HCT116 (cell line): ENCODE results near the gene DIP2C.
"Not testable (repeated sequence)": the region's sequence is repeated elsewhere in the genome, so short reads cannot be mapped to it uniquely, and the experiment has no call there.

Experiments used
- CBX3 ChIP-seq: IDR thresholded peaks from 2 replicates; pipeline ENCODE4 v1.6.1; 2012; ENCODE audit warnings: low read depth
- ELF1 ChIP-seq: IDR thresholded peaks from 2 replicates; pipeline ENCODE4 v1.6.1; 2012; ENCODE audit warnings: low read depth, borderline replicate concordance
- POLR2A ChIP-seq: IDR thresholded peaks from 2 replicates; pipeline ENCODE4 v1.7.0; 2011; ENCODE audit warnings: borderline replicate concordance; ENCODE audit not compliant: insufficient read depth, insufficient read length; ENCODE audit errors: extremely low read depth
- TF ChIP-seq, protein P1 (sequence below), 3 experiments: fragments of 200-600 bp in 1 of 3; sonication (generic) in 1 of 3; IDR thresholded peaks in 2 of 3; conservative IDR thresholded peaks in 1 of 3; 2 replicates each; pipeline ENCODE4 v1.5.1; 2012 to 2017; ENCODE audit warnings: low read depth in 2 of 3, low read length in 2 of 3, antibody characterized with exemption in 1 of 3, borderline replicate concordance in 1 of 3, control low read depth in 1 of 3, mild to moderate bottlenecking in 1 of 3, mixed read lengths in 1 of 3, mixed run types in 1 of 3, moderate library complexity in 1 of 3; ENCODE audit not compliant: insufficient read depth in 1 of 3
- TF ChIP-seq, protein P2 (sequence below): IDR thresholded peaks from 2 replicates; pipeline ENCODE4 v1.6.1; 2012; ENCODE audit warnings: low read depth

DNA sequence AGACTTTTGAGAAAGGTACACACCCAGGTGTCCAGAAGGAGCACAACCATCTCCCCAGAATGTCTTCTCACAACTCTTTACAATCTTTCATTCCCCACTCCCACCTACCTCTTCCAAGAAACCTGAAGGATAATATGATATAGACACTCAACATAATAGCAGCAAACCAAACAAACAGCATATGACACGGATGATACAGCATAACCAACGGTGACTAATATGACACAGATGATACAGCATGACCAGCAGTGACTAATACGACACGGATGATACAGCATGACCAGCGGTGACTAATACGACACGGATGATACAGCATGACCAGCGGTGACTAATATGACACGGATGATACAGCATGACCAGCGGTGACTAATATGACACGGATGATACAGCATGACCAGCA lies 264.7 kb downstream of the DIP2C start:
- not testable (repeated sequence) for TF ChIP-seq POLR2A, ELF1, CBX3
- TF ChIP-seq, protein P1, sequence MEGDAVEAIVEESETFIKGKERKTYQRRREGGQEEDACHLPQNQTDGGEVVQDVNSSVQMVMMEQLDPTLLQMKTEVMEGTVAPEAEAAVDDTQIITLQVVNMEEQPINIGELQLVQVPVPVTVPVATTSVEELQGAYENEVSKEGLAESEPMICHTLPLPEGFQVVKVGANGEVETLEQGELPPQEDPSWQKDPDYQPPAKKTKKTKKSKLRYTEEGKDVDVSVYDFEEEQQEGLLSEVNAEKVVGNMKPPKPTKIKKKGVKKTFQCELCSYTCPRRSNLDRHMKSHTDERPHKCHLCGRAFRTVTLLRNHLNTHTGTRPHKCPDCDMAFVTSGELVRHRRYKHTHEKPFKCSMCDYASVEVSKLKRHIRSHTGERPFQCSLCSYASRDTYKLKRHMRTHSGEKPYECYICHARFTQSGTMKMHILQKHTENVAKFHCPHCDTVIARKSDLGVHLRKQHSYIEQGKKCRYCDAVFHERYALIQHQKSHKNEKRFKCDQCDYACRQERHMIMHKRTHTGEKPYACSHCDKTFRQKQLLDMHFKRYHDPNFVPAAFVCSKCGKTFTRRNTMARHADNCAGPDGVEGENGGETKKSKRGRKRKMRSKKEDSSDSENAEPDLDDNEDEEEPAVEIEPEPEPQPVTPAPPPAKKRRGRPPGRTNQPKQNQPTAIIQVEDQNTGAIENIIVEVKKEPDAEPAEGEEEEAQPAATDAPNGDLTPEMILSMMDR (IDR thresholded peaks at IDR 0.05 in 2 of 3, conservative IDR thresholded peaks at IDR 0.05 in 1 of 3; ENCODE audit: borderline replicate concordance in 1 of 3, insufficient read depth in 1 of 3, low read depth in 2 of 3, low read length in 2 of 3) = not testable (repeated sequence)
- TF ChIP-seq, protein P2, sequence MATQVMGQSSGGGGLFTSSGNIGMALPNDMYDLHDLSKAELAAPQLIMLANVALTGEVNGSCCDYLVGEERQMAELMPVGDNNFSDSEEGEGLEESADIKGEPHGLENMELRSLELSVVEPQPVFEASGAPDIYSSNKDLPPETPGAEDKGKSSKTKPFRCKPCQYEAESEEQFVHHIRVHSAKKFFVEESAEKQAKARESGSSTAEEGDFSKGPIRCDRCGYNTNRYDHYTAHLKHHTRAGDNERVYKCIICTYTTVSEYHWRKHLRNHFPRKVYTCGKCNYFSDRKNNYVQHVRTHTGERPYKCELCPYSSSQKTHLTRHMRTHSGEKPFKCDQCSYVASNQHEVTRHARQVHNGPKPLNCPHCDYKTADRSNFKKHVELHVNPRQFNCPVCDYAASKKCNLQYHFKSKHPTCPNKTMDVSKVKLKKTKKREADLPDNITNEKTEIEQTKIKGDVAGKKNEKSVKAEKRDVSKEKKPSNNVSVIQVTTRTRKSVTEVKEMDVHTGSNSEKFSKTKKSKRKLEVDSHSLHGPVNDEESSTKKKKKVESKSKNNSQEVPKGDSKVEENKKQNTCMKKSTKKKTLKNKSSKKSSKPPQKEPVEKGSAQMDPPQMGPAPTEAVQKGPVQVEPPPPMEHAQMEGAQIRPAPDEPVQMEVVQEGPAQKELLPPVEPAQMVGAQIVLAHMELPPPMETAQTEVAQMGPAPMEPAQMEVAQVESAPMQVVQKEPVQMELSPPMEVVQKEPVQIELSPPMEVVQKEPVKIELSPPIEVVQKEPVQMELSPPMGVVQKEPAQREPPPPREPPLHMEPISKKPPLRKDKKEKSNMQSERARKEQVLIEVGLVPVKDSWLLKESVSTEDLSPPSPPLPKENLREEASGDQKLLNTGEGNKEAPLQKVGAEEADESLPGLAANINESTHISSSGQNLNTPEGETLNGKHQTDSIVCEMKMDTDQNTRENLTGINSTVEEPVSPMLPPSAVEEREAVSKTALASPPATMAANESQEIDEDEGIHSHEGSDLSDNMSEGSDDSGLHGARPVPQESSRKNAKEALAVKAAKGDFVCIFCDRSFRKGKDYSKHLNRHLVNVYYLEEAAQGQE = not testable (repeated sequence)
